GM18498 (cell line): ENCODE results near the gene ATRIP.
"Not testable (repeated sequence)": the region's sequence is repeated elsewhere in the genome, so short reads cannot be mapped to it uniquely, and the experiment has no call there.

Experiments used
- ATAC-seq: cut with Tn5 transposase; IDR thresholded peaks from one replicate; pipeline ENCODE4 v1.9.1; 2021; ENCODE audit warnings: mild to moderate bottlenecking, moderate library complexity; ENCODE audit not compliant: unreplicated experiment

The ATRIP gene

DNA sequence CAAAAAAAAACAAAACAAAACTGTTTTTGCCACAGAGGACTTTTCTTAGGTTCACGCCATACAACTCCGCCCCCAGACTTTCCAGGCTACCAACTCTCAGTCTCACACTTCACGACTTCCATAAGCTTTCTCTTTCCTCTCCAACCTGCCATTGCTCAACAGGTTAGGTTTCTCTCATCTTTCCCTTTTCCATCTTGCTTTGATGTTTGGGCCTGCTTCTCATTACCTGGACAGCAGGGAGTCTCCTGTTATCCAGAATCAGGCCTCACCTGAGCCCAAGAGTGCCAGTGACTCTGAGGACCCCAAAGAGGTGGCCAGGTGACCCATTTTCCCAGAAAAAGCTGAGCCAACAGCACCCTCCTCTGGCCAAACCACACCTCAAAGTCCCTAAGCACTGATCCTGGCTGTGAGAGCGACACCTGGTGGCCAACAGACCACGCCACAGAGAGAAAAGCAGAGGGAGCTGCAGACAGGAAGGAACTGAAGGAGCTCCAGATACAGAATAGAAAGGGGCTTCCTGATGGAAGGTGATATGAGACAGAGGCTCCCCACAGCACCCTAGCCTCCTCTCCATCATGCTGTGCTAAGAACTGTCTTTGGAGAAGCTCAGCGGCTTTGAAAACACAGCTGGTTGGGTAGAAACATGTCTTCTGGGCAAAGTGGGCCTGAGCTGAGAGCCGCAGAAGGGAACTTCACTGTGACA is 10.6 kb upstream of the ATRIP start:
- ATAC-seq = no peak

GRCh38 chr3:48436477-48436787 is 10.1 kb upstream of the ATRIP start:
- no peak for ATAC-seq

DNA sequence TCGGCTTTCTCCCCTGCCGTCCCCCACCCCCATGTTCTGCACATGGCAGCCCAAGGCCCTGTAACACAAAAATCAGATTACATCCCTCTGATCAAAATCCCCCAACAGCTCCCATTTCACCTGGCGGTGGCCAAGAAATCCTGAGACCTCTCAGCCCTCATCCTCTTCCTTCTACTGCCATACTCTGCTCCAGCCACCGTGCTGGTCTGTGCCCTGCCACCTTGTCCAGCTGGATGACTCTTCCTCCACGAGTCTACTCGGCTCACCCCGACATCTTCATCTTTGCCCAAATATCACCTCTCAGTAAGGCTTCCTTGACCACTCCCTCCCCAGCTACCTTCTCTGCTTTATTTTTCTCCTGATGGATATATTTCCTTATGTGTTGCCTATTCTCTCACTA is 9.7 kb upstream of the ATRIP start:
- no peak for ATAC-seq

DNA sequence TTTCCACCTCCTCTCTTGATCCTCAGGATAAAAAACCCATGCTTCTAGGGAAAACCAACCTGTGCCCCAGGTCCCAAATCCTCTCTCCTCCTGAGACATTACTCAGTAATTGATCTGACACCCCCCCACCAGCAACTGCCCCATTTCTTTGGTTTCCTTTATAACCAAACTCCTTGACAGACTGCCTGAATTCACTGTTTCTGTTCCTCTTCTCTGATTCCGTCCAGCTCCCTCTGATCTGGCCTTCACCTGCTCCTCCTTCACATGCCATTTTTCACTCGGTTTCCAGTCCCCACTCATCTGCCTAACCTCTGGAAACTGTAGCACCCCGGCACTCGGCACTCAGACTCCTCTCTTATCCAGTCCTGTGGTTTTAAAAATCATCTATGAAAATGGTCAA is 8.7 kb upstream of the ATRIP start:
- no peak for ATAC-seq

GRCh38 chr3:48439820-48440589 is 6.5 kb upstream of the ATRIP start, which contains the start of the genes CCDC51 and TMA7:
Gene CCDC51 (minus strand): TSS chr3:48440119. CDS start chr3:48435128, 4,991 bp downstream.
Gene TMA7 (plus strand): TSS chr3:48440257. CDS start chr3:48440297, 40 bp downstream.
- ATAC-seq = peak; percentile 94

DNA sequence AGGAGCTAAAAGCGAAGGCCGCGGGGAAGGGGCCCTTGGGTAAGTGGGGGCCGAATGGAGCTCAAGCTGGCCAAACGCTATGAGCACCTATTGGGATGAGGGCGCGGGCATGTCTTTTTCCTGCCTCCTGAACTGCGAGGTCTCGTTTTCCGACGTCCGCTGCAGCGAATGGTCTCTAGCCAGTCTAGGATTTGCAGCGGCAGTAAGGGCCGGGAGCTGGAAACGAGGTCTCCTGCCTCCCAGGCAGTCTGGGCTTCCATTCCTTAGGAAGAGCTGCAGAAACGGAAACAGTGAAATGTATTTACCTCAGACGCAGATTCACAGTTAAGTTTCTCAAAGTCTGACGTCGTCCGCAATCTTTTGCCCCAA is 6.0 kb upstream of the ATRIP start:
- peak; percentile 2 for ATAC-seq

- no peak for ATAC-seq
Measured at GRCh38 chr3:48441940-48442339, 4.6 kb upstream of the ATRIP start.

- ATAC-seq = no peak
Measured at GRCh38 chr3:48445277-48445882, 1.2 kb upstream of the ATRIP start.

DNA sequence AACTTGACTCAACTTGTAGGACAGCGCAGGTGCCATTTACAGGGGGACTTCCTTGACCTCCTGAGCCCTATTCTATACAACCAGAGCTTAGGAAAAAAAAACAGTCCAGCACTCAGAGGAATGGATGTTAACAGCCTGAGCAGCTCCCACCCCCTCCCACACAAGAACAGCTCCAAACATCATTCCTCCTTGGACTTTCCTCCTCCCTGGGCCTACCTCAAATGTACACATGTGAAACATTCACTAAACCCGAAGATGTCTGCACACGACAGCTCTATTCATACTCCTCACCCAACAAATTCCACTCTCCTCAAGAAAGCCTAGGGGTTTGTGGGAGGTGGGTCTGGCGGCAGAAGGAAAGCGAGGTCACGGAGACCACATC is 503 bp upstream of the ATRIP start:
- ATAC-seq = no peak

GRCh38 chr3:48451270-48451669 is 4.7 kb downstream of the ATRIP start:
- ATAC-seq = no peak

DNA sequence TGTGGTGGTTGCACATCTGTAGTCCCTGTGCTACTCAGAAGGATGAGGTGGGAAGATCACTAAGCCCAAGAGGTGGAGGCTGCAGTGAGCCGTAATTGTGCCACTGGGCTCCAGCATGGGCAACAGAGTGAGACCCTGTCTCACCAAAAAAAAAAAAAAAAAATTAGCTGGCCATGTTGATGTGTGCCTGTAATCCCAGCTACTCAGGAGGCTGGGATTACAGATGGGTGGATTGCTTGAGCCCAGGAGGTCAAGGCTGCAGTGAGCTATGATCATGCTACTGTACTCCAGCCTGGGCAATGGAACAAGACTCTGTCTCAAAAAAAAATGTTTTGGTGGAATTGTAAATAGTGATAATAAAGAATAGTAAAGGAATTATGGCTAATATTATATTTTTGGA is 9.9 kb downstream of the ATRIP start:
- ATAC-seq = no peak

DNA sequence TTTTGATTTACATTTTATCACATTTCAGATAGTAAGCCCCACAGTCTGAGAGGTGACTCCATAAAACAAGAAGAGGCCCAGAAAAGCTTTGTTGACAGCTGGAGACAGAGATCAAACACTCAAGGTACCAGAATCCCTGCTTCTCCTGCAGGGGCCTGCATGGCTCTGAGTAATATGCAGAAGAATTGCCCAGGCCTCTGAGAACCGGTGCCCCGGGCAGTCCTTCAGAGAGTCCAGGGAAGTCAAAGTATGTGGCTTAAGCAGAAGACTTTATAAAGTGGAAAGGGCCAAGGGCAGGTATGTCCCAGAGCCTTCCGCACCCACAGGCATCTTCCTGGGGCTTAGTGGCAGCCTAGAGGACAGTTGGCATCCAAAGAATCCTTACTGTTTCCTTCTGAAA is 12.8 kb downstream of the ATRIP start:
- no peak for ATAC-seq

- no peak for ATAC-seq
Measured at GRCh38 chr3:48459773-48460516, 13.4 kb downstream of the ATRIP start.

DNA sequence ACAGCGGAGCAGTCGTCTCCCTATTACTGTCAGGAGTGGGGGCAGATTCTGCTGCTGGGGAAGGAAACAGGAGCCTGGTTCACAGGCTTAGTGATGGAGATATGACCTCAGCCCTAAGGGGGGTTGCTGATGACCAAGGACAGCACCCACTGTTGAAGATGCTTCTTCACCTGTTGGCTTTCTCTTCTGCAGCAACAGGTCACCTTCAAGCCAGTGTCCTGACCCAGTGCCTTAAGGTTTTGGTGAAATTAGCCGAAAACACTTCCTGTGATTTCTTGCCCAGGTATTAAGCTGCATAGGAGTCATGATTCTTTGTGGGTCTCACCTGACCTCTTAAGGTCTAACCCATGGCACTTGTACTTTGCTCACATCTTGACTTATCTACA is 14.0 kb downstream of the ATRIP start:
- no peak for ATAC-seq

GRCh38 chr3:48461767-48462166 is 15.2 kb downstream of the ATRIP start:
- not testable (repeated sequence) for ATAC-seq

DNA sequence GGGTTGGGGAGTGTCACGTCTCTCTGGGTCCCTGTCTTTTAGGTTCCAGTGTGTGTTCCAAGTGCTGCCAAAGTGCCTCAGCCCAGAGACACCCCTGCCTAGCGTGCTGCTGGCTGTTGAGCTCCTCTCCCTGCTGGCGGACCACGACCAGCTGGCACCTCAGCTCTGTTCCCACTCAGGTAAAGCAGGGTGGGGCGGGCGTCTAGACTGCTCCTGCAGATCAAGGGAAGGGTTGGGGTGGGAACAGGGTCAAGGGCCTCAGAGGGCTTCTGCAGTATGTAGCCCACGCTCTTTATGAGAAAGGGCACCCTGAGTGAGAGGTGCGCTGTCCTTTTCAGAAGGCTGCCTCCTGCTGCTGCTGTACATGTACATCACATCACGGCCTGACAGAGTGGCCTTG is 17.2 kb downstream of the ATRIP start:
- ATAC-seq = no peak

GRCh38 chr3:48464713-48465221 is 18.2 kb downstream of the ATRIP start:
- ATAC-seq = no peak

- ATAC-seq = no peak
Measured at GRCh38 chr3:48465237-48465530, 18.6 kb downstream of the ATRIP start.

DNA sequence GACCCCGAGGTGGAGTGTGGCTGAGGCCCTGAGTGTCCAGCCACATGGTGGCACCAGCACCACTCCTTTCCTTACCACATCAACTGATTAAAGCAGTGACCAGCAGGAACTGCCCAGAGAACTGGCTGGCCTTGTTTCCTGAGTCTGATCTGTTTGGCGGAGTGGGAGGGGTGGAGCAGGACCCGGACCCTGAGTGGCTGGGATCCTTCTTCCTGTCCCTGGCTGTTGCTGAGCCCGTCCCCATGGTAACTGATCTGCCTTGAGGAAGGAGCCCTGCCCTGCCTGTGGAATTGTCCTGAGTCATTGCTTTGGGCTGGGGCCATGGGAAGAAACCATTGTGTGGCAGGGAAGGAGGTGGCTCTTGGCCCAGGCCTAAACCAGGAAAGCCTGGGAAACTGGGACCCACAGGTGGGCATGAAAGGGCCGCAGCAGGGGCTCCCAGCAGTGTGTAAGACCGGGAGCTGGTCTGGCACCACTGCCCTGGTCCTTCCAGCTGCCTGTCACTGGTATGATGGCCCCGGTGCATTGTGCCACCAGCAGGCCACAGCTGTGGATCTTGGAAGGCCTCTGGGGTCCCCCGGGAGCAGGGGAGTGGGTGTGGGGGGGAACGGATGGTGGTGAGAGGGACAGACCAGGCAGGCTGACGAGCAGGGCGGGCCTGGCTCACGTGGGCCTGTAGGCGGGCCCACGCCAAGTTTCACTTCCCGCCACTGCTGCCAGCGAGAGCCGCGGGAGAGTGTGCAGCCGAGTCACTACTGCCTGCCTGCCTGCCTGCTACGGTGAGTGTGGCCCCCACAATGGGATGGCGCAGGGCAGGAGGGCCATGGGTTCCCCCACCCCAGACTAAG is 19.2 kb downstream of the ATRIP start:
- ATAC-seq = peak; percentile 86

GRCh38 chr3:48466386-48467109 is 20.0 kb downstream of the ATRIP start:
- ATAC-seq = peak; percentile 13
